HepG2 (cell line): ENCODE data around the gene FAM200B. TPM values are rescaled to one million over a fixed set of nuclear protein-coding genes. Genes with fewer than 3 reads are reported as not detected.
A peak's percentile ranks its signal among the peaks of the same experiment; 100 is the strongest.

Source experiments
- ASH2L ChIP-seq: fragments of 300-600, 200-600 bp; sonication (generic); IDR thresholded peaks from 2 replicates; pipeline ENCODE4 v1.7.0; 2017; ENCODE audit warnings: low read depth, mild to moderate bottlenecking, moderate library complexity, mixed read lengths, low read length; ENCODE audit not compliant: insufficient read length
- ATAD3A ChIP-seq: sonication (generic); formaldehyde crosslinking; IDR thresholded peaks from 2 replicates; pipeline ENCODE4 v1.4.0; 2020; ENCODE audit warnings: missing genetic modification reagents
- ATF4 ChIP-seq, 2 experiments: fragments of 450-650 bp in 1 of 2; sonication (generic) in 1 of 2; formaldehyde crosslinking; IDR thresholded peaks; 2 replicates each; pipeline versions ENCODE4 v1.5.0 to v1.8.0; 2020 to 2022; ENCODE audit warnings: mild to moderate bottlenecking in 1 of 2, missing genetic modification reagents in 1 of 2
- ATF5 ChIP-seq: sonication (generic); formaldehyde crosslinking; IDR thresholded peaks from 2 replicates; pipeline ENCODE4 v1.4.0; 2020; ENCODE audit warnings: mild to moderate bottlenecking, low read depth, missing genetic modification reagents
- CCDC6 ChIP-seq: sonication (generic); formaldehyde crosslinking; IDR thresholded peaks from 2 replicates; pipeline ENCODE4 v1.8.1; 2022; ENCODE audit warnings: mild to moderate bottlenecking, missing genetic modification reagents, moderate library complexity
- HMGXB4 ChIP-seq, 2 experiments: sonication (generic) in 1 of 2; formaldehyde crosslinking in 1 of 2; IDR thresholded peaks; 2 replicates each; pipeline versions ENCODE4 v1.4.0 to v1.6.1; 2018 to 2020; ENCODE audit warnings: missing genetic modification reagents in 2 of 2, borderline replicate concordance in 1 of 2, low read depth in 1 of 2, mild to moderate bottlenecking in 1 of 2, missing biosample characterization in 1 of 2
- PCBP1 ChIP-seq: fragments of 200-400 bp; formaldehyde crosslinking; IDR thresholded peaks from 2 replicates; pipeline ENCODE4 v1.6.1; 2017; ENCODE audit warnings: mild to moderate bottlenecking, low read depth, low read length, borderline replicate concordance
- PHF21A ChIP-seq: sonication (generic); formaldehyde crosslinking; IDR thresholded peaks from 2 replicates; pipeline ENCODE4 v1.5.0; 2020; ENCODE audit warnings: mild to moderate bottlenecking, missing genetic modification reagents
- PRDM15 ChIP-seq: sonication (generic); formaldehyde crosslinking; IDR thresholded peaks from 2 replicates; pipeline ENCODE4 v1.4.0; 2020; ENCODE audit warnings: missing genetic modification reagents
- SKI ChIP-seq: fragments of 450-650 bp; IDR thresholded peaks from one replicate; pipeline ENCODE4 v1.6.1; 2018; ENCODE audit warnings: mild to moderate bottlenecking; ENCODE audit not compliant: partially characterized antibody
- ZHX2 ChIP-seq, 2 experiments: sonication (generic) in 1 of 2; formaldehyde crosslinking in 1 of 2; IDR thresholded peaks; 2 replicates each; pipeline versions ENCODE4 v1.6.1 to v1.9.0; 2014 to 2022; ENCODE audit warnings: antibody characterized with exemption in 1 of 2, borderline replicate concordance in 1 of 2, inconsistent platforms in 1 of 2, low read depth in 1 of 2, missing genetic modification reagents in 1 of 2
- ZNF224 ChIP-seq: sonication (generic); formaldehyde crosslinking; IDR thresholded peaks from 2 replicates; pipeline ENCODE4 v1.5.0; 2020; ENCODE audit warnings: mild to moderate bottlenecking, missing genetic modification reagents
- ZNF333 ChIP-seq: sonication (generic); formaldehyde crosslinking; IDR thresholded peaks from 2 replicates; pipeline ENCODE4 v1.4.0; 2020; ENCODE audit warnings: mild to moderate bottlenecking, missing genetic modification reagents, borderline replicate concordance
- ZNF598 ChIP-seq: sonication (generic); formaldehyde crosslinking; IDR thresholded peaks from 2 replicates; pipeline ENCODE4 v1.5.1; 2020; ENCODE audit warnings: mild to moderate bottlenecking, missing genetic modification reagents, borderline replicate concordance
- polyA plus RNA-seq, 8 experiments: library from polyadenylated mRNA; depleted of rRNA in 3 of 8; stranded (reverse) in 7 of 8; unstranded in 1 of 8; fragments of >200 nt; fragmentation: Illumina TruSeq in 4 of 8; extraction: Trizol in 4 of 8; gene quantifications; 2 replicates each; pipeline versions ENCODE4 v1.2.1 to v1.2.3, GENCODE V29; 2011 to 2016; ENCODE audit warnings: low read depth in 4 of 8, missing spikeins in 1 of 8, mixed read lengths in 1 of 8; ENCODE audit not compliant: insufficient read depth in 1 of 8
- total RNA-seq, 5 experiments: library from RNA; depleted of rRNA; stranded (reverse); fragments of >200 nt; fragmentation: Illumina TruSeq; extraction: Trizol; gene quantifications; 2 replicates each; pipeline ENCODE4 v1.2.3, GENCODE V29; 2016; ENCODE audit warnings: low read depth in 1 of 5

FAM200B gene
- total and polyA plus RNA-seq, 2 of the 13 experiments (the other 11 are each of a cell fraction or from before 2014, with no cell fraction given) = 25.6 to 41.8 TPM

- TF ChIP-seq HMGXB4 (CRISPR knock-in tag; IDR thresholded peaks at IDR 0.05; ENCODE audit: borderline replicate concordance in 1 of 2, low read depth in 1 of 2) (0 out of 4 replicates have a peak, but pooled peaks of 1 of the 2 experiments have one; percentile 32), ZNF333 (CRISPR knock-in tag) (no peak), PRDM15 (CRISPR knock-in tag) (0 out of 2 replicates have a peak, but pooled peaks have one; percentile 0), ATF4 (CRISPR knock-in tag; IDR thresholded peaks at IDR 0.05) (no peak), ZNF224 (no peak), ATF5 (CRISPR knock-in tag) (no peak), ASH2L (peak; percentile 89), ZHX2 (IDR thresholded peaks at IDR 0.05; ENCODE audit: low read depth) (no peak), ZHX2 (CRISPR knock-in tag; IDR thresholded peaks at IDR 0.05; ENCODE audit: borderline replicate concordance) (no peak), ATAD3A (CRISPR knock-in tag) (no peak), PCBP1 (no peak), PHF21A (CRISPR knock-in tag) (0 out of 2 replicates have a peak, but pooled peaks have one; percentile 10), SKI (peak; percentile 7), ZNF598 (CRISPR knock-in tag) (no peak), CCDC6 (CRISPR knock-in tag) (peak; percentile 74)
Observed at GRCh38 chr4:15654593-15655222, 26.9 kb upstream of the FAM200B start (continued).
